ENCODE results near the gene NRAP.
"Not testable (repeated sequence)": the region's sequence is repeated elsewhere in the genome, so short reads cannot be mapped to it uniquely, and the experiment has no call there.

NRAP gene

GRCh38 chr10:113681533-113682470 lies 18.0 kb upstream of the NRAP start:
- DNase-seq, result no peak

GRCh38 chr10:113680190-113681111 lies 16.6 kb upstream of the NRAP start:
- DNase-seq, result peak in 1 of 2 experiments; percentile 17

GRCh38 chr10:113679463-113680189 lies 15.8 kb upstream of the NRAP start, which contains the start of gene CASP7:
CASP7 (plus strand) TSS chr10:113679912; CDS start chr10:113697494, 17,582 bp downstream.
- DNase-seq, result peak; percentile 22 to 74

DNA sequence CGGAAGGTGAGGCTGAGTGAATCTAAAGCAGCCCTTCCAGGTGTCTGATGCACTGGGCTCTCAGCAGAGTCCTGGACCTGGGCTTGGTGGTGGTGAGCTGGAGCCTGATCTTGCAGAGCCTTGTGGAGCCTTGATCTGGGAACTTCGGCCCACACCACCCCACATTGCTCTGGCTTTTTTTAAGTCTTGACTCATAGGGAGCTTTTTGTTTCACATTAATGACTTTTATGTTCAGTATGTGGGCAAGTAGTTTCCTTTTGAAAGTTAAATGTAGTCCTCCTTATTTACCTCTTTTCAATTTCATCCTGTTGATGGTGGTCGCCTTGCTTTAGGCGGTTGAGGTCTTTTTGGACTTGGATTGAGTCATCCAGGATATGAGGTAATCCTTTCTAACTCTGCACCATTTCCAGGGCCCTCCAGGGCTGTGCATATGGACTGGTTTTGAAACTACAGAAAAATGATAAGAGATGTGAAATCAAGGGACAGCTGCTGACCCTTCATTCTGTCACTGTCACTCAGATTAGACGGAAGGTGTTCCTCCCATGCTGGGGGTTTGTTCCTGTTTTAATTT lies 2.9 kb upstream of the NRAP start:
- DNase-seq, result no peak

- DNase-seq, result no peak
Measured at GRCh38 chr10:113665806-113666354, 2.0 kb upstream of the NRAP start.

DNA sequence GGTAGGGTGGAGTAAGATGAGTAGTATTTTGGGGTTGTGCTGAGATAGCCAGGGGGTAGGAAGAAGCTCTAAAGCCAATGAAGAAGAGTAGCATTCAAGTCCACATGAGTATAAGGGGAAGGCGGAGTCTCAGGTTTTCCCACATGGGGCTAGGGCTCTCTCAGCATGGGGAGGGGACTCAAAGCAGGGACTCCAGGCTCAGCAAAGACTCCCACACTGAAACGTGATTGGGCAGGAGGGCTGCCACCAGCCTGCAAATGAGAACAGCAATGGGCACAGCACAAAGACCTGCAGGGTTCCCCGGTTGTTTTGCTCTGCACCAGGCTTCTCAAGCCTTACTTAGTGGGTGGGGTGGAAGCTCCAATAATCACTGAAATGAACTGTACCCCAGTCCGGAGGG lies 1.5 kb upstream of the NRAP start:
- no peak for DNase-seq

- DNase-seq, result no peak
Measured at GRCh38 chr10:113663142-113663541, 699 bp downstream of the NRAP start.

DNA sequence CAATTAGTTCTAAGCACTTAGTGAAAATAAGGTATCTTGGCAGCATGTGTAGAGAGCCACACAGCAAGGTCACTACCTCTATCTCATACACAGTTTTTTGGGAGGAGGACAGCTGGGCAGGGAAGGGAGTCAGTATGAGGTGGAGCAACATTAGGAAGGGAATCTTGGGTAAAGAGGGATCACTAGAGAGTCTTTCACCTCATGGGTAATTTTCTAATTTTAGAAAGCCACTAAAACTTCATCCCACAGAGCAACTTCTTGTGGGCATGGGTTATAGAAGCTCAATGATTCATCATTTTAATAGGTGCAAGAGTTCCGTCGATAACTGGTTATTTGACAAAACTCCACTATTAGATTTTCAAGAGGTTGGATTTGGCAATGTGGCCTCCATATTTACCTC lies 2.5 kb downstream of the NRAP start:
- no peak for DNase-seq

DNA sequence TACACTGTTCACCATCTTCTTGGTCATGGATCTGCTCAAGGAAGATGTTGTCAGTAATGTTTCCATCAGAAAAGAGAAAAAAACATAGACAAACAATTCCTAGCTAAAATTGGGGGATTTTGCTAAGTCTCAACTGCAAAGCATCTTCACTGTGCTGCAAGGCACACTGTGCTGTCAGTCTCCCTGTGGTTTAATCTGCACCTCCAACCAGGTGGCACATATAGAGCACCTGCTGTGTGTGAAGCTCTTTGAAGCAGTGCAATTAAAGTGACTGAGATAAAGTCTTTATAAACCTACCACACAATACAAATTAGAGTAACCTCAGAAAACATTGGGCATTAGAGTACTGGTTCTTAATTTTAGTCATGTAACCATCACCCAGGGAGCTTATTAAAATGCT lies 6.3 kb downstream of the NRAP start:
- DNase-seq, result no peak

GRCh38 chr10:113656896-113657295 lies 6.9 kb downstream of the NRAP start:
- DNase-seq, result no peak

DNA sequence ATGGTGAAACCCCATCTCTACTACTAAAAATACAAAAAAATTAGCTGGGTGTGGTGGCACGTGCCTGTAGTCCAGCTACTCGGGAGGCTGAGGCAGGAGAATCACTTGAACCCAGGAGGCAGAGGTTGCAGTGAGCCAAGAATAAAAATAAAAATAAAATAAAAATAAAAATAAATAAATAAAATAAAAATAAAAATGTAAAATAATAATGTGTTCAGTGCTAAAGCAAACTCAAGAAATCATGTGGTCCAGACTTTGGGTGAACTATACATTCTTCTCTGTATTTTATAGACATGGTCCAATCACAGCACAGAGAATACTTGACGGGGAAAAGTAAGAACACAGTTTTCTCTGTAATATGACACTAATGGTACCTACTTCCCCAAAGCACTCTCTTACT lies 11.4 kb downstream of the NRAP start:
- not testable (repeated sequence) for DNase-seq

GRCh38 chr10:113651898-113652297 lies 11.9 kb downstream of the NRAP start:
- DNase-seq, result no peak

GRCh38 chr10:113651021-113651420 lies 12.8 kb downstream of the NRAP start:
- DNase-seq, result no peak

DNA sequence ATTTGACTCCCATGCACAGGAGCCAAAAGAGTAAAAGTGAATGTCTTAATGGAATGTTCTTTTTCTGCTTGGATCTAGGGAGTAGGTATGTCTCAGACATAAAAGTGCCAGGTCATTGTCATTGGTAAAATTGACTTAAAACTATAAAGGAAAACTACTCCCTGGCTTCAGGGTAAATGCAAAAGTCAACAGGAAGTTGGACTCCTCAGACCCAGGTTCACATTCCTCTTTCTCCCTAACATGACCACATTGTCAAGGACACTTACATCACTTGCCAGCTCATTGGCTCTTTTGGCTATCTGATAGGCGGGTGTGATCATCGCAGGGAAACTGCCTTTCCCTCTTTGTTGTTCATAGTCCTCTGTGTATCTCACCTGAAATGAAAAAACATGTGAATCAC lies 13.7 kb downstream of the NRAP start:
- DNase-seq, result no peak

GRCh38 chr10:113648478-113648877 lies 15.4 kb downstream of the NRAP start:
- no peak for DNase-seq

- no peak for DNase-seq
Measured at GRCh38 chr10:113647812-113648211, 16.0 kb downstream of the NRAP start.

DNA sequence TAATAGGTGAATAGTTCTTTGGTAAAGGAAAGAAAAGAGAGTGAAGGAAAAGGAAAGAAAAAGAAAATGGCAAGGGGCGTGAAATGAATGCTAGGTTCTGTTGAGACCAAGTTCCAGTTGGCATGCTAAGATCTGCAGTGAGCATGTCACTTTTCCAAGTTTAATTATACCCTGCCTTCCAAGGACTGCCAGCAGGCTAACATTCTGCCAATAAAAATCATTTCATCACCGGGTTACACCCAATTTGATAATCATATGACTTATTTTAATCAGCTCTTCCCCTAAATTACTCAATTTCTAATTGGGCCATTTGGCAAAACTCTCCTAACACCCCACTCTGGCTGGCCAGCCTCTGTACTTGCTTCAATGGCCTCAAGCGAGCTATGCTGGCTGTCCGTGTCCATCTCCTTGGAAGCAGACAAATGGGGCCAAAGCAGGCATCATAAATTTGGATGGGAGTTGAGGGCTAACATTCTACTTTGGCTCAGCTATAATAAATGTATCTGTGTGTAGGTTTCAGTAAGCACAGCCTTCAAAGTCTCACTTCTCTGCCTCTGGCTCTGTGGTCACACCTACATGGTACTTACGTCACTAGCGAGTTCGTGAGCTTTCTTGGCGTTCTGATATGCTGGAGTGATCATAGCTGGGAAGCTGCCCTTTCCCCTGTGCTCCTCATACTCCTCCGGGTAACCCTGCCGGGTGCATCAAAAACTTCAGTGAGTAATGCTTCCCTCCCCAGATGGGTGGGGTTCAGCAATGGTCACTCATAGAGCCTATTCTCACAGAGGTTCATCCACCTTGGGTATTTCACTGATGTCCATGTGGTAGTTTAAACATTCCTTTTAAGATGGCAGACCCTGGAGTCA lies 17.3 kb downstream of the NRAP start:
- DNase-seq, result no peak

GRCh38 chr10:113644185-113645120 lies 19.4 kb downstream of the NRAP start:
- DNase-seq, result no peak

- DNase-seq, result no peak
Measured at GRCh38 chr10:113643183-113643582, 20.7 kb downstream of the NRAP start.

DNA sequence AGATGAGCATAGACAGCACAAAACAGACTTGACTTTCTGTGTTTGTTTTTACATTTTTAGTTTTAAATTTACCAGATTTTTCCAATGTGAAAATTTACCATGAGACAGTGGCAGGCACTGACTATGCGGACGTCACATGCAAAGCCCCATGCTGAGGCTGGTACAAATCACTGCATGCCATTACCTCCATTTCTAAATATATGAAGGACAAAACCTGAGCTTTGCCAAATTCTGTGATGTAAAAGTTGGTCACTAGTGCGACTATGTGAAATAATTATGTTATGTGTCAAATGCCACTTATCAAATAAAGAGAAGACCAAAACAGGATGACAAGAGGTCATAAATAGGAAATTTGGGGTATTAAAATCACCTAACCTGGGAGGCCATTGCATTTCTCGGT lies 22.1 kb downstream of the NRAP start:
- no peak for DNase-seq
